Choroid plexus epithelial cell (primary cell): Measurements from ENCODE around the gene AVPI1.
A peak's percentile ranks its signal among the peaks of the same experiment; 100 is the strongest.

Source experiments
- DNase-seq: peaks from one replicate; pipeline ENCODE4 v3.0.0-alpha.2; 2010; ENCODE audit warnings: low read depth
- H3K4me3 ChIP-seq: 2 replicates; pipeline ENCODE4 v1.5.1; 2011; ENCODE audit warnings: low read depth, mild to moderate bottlenecking, control low read depth, low read length, moderate library complexity
- CTCF ChIP-seq: conservative IDR thresholded peaks from 2 replicates; pipeline ENCODE4 v1.5.1; 2011; ENCODE audit warnings: low read depth, mild to moderate bottlenecking, control low read depth, inconsistent platforms, low read length, moderate library complexity

The AVPI1 gene

GRCh38 chr10:97713339-97713825 lies 26.3 kb upstream of the AVPI1 start, which contains the start of gene MARVELD1:
TSS of gene MARVELD1 (plus strand) at chr10:97713730. CDS start at chr10:97713877, 147 bp downstream.
- peak; percentile 80 for DNase-seq
- TF ChIP-seq CTCF: no peak
- peak within 1 kb of the TSS; percentile 86 for H3K4me3 ChIP-seq

GRCh38 chr10:97711640-97712572 lies 24.9 kb upstream of the AVPI1 start:
- no peak for TF ChIP-seq CTCF
- DNase-seq: no peak
- H3K4me3 ChIP-seq: no peak overlapping the region

- peak; percentile 77 for TF ChIP-seq CTCF
- no peak overlapping the region for H3K4me3 ChIP-seq
- peak; percentile 94 for DNase-seq
Measured at GRCh38 chr10:97708976-97709946, 22.2 kb upstream of the AVPI1 start.

- peak; percentile 53 for DNase-seq
- TF ChIP-seq CTCF: no peak
- H3K4me3 ChIP-seq: no peak overlapping the region
Measured at GRCh38 chr10:97708167-97708566, 21.1 kb upstream of the AVPI1 start.

- DNase-seq: no peak
- TF ChIP-seq CTCF: no peak
- no peak overlapping the region for H3K4me3 ChIP-seq
Measured at GRCh38 chr10:97707134-97707861, 20.3 kb upstream of the AVPI1 start.

- no peak overlapping the region for H3K4me3 ChIP-seq
- TF ChIP-seq CTCF: no peak
- no peak for DNase-seq
Measured at GRCh38 chr10:97705006-97705670, 18.1 kb upstream of the AVPI1 start.
